HL-60 (cell line): ENCODE measurements around the gene DSE.

Experiments
- DNase-seq, 2 experiments: peaks; one replicate each; pipeline ENCODE4 v3.0.0-alpha.2; 2010 to 2020; ENCODE audit warnings: low read depth in 1 of 2, low spot score in 1 of 2
- H3K27ac ChIP-seq: fragments of 250-450 bp; sonication (Bioruptor Pico); replicated peaks from 2 replicates; pipeline ENCODE4 v1.5.1; 2020; ENCODE audit warnings: mild to moderate bottlenecking, moderate library complexity
- H3K27me3 ChIP-seq: fragments of 250-450 bp; sonication (Bioruptor Pico); 2 replicates; pipeline ENCODE4 v1.5.1; 2021; ENCODE audit warnings: mild to moderate bottlenecking, moderate library complexity; ENCODE audit not compliant: insufficient read depth, poor library complexity, severe bottlenecking
- H3K4me3 ChIP-seq: replicated peaks from 2 replicates; pipeline ENCODE4 v1.5.1; 2011; ENCODE audit warnings: mild to moderate bottlenecking, control low read depth, low read length; ENCODE audit not compliant: insufficient read depth
- GABPA ChIP-seq: IDR thresholded peaks from 2 replicates; pipeline ENCODE4 v1.6.1; 2012; ENCODE audit warnings: low read depth
- POLR2AphosphoS5 ChIP-seq: IDR thresholded peaks from 2 replicates; pipeline ENCODE4 v1.6.1; 2012; ENCODE audit warnings: low read depth
- REST ChIP-seq: IDR thresholded peaks from 2 replicates; pipeline ENCODE4 v1.6.1; 2012; ENCODE audit warnings: low read depth; ENCODE audit not compliant: insufficient replicate concordance
- SPI1 ChIP-seq: IDR thresholded peaks from 2 replicates; pipeline ENCODE4 v1.6.1; 2012; ENCODE audit warnings: low read depth, mild to moderate bottlenecking, borderline replicate concordance
- TF ChIP-seq, protein P1 (sequence below): IDR thresholded peaks from one replicate; pipeline ENCODE4 v1.5.1; 2011; ENCODE audit warnings: low read length, control low read depth, inconsistent platforms; ENCODE audit not compliant: insufficient read depth

DSE gene

GRCh38 chr6:116355796-116356195, 15.0 kb upstream of the DSE start:
- DNase-seq, result no peak
- H3K27ac ChIP-seq, result no peak overlapping the region
- no peak overlapping the region for H3K4me3 ChIP-seq
- TF ChIP-seq REST, result no peak
- TF ChIP-seq, protein P1, sequence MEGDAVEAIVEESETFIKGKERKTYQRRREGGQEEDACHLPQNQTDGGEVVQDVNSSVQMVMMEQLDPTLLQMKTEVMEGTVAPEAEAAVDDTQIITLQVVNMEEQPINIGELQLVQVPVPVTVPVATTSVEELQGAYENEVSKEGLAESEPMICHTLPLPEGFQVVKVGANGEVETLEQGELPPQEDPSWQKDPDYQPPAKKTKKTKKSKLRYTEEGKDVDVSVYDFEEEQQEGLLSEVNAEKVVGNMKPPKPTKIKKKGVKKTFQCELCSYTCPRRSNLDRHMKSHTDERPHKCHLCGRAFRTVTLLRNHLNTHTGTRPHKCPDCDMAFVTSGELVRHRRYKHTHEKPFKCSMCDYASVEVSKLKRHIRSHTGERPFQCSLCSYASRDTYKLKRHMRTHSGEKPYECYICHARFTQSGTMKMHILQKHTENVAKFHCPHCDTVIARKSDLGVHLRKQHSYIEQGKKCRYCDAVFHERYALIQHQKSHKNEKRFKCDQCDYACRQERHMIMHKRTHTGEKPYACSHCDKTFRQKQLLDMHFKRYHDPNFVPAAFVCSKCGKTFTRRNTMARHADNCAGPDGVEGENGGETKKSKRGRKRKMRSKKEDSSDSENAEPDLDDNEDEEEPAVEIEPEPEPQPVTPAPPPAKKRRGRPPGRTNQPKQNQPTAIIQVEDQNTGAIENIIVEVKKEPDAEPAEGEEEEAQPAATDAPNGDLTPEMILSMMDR, result no peak
- TF ChIP-seq POLR2AphosphoS5, result no peak
- TF ChIP-seq GABPA, result no peak
- no peak for TF ChIP-seq SPI1
- no peaks in the 10 kb centered on the region for H3K27me3 ChIP-seq

- Histone ChIP-seq H3K27ac (no peak overlapping the region), H3K4me3 (no peak overlapping the region), H3K27me3 (no peaks in the 10 kb centered on the region)
- no peak for DNase-seq
- no peak for TF ChIP-seq GABPA
Measured at GRCh38 chr6:116359131-116359530, 11.6 kb upstream of the DSE start.

DNA sequence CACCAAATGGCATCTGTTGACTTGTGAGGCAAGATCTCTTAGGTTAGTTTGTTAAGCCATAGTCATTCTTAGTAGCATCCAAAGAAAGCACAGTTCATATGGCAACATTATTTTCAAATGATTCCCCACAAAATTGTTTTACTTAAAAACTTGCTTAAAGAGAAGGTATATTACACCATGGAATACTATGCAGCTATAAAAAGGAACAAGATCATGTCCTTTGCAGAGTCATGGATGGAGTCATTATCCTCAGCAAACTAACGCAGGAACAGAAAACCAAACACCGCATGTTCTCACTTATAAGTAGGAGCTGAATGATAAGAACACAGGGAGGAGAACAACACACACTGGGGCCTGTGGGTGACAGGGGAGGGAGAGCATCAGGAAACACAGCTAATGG, 10.9 kb upstream of the DSE start:
- DNase-seq, result no peak
- TF ChIP-seq GABPA (no peak), SPI1 (no peak), POLR2AphosphoS5 (no peak), REST (no peak)
- TF ChIP-seq, protein P1, result no peak
- Histone ChIP-seq H3K27me3 (no peaks in the 10 kb centered on the region), H3K27ac (no peak overlapping the region), H3K4me3 (no peak overlapping the region)

DNA sequence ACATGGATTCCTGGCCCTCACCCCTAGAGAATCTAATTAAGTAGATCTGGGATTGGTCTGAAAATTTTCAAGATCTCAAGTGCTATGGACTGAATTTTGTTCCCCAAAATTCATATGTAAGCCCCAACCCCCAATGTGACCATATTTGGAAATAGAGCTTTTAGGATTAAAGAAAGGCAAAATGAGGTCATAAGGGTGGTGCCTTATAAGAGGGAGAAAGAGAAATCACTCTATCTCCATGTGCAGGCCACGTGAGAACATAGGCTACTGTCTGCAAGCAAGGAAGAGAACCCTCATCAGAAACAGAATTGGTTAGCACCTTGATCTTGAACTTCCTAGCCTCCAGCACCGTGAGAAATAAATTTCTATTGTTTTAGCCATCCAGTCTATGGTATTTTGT, 8.5 kb upstream of the DSE start:
- TF ChIP-seq POLR2AphosphoS5, result no peak
- TF ChIP-seq SPI1, result no peak
- TF ChIP-seq REST, result no peak
- TF ChIP-seq, protein P1, result no peak
- TF ChIP-seq GABPA, result no peak
- DNase-seq, result no peak
- no peak overlapping the region for H3K27ac ChIP-seq
- H3K4me3 ChIP-seq, result no peak overlapping the region
- no peaks in the 10 kb centered on the region for H3K27me3 ChIP-seq
